Upper lobe of left lung (tissue), 6 donors: ENCODE measurements around the gene HSPB6. TPM values are rescaled to one million over a fixed set of nuclear protein-coding genes. Genes with fewer than 3 reads are reported as not detected.

ENCODE experiments used
- ATAC-seq, 2 donors: fragments of 200-7000 bp; cut with Tn5 transposase; one replicate each; pipeline ENCODE4 v1.9.1; 2022; ENCODE audit warnings: mild to moderate bottlenecking in 2 of 2, moderate library complexity in 2 of 2; ENCODE audit not compliant: low FRiP score in 2 of 2
- DNase-seq, 2 donors: peaks; one replicate each; pipeline ENCODE4 v3.0.0-alpha.2; 2019 to 2020
- H3K27ac ChIP-seq, 4 donors: fragments of 200-600 bp; sonication (generic); one replicate each; pipeline ENCODE4 v1.5.1; 2016 to 2019
- H3K27me3 ChIP-seq, 4 donors: fragments of 200-600 bp; sonication (generic); one replicate each; pipeline ENCODE4 v1.5.1; 2017 to 2019
- H3K36me3 ChIP-seq, 4 donors: fragments of 200-600 bp; sonication (generic); one replicate each; pipeline ENCODE4 v1.5.1; 2016 to 2019
- H3K4me1 ChIP-seq, 4 donors: fragments of 200-600 bp; sonication (generic); one replicate each; pipeline ENCODE4 v1.5.1; 2018 to 2019
- H3K4me3 ChIP-seq, 4 donors: fragments of 200-600 bp; sonication (generic); one replicate each; pipeline ENCODE4 v1.5.1; 2017 to 2019; ENCODE audit warnings: mild to moderate bottlenecking in 2 of 4, moderate library complexity in 1 of 4
- H3K9me3 ChIP-seq, 4 donors: fragments of 200-600 bp; sonication (generic); one replicate each; pipeline ENCODE4 v1.5.1; 2018 to 2019
- EP300 ChIP-seq, 4 donors: sonication (generic); formaldehyde crosslinking; IDR thresholded peaks; one replicate each; pipeline ENCODE4 v1.5.1; 2017; ENCODE audit warnings: antibody characterized with exemption in 4 of 4, control low read depth in 2 of 4
- POLR2A ChIP-seq, 4 donors: fragments of 450-650 bp; IDR thresholded peaks; one replicate each; pipeline ENCODE4 v1.5.1; 2016 to 2017; ENCODE audit warnings: antibody characterized with exemption in 4 of 4, mild to moderate bottlenecking in 2 of 4
- POLR2AphosphoS5 ChIP-seq, 2 donors: sonication (generic); formaldehyde crosslinking; IDR thresholded peaks; one replicate each; pipeline ENCODE4 v1.5.1; 2017; ENCODE audit warnings: antibody characterized with exemption in 2 of 2
- WGBS, 2 donors: methylation state at CpG; one replicate each; pipeline ENCODE4 v1.1.5; 2017 to 2018; 5-methylcytosine and 5-hydroxymethylcytosine counted together
- total RNA-seq, 6 donors: library from RNA; depleted of rRNA in 4 of 6; stranded (reverse); fragments of >200 nt in 4 of 6; gene quantifications; one replicate each; pipeline versions ENCODE4 v1.1.0 to v1.2.1, GENCODE V29; 2016 to 2021
- TF ChIP-seq, protein P1 (sequence below), 6 experiments: fragments of 450-650 bp in 4 of 6; fragments of 200-600 bp in 2 of 6; sonication (generic) in 2 of 6; IDR thresholded peaks; one replicate each; pipeline ENCODE4 v1.5.1; 2016 to 2019; ENCODE audit warnings: antibody characterized with exemption in 6 of 6
- donor health status: DM: no; HTN: no; CAD: no; lungs with moderate emphysema.
- donor health status: DM: no; HTN: yes; CAD: no; lungs with severe emphysema.

The HSPB6 gene
- total RNA-seq, 6 donors from 2014 or later, result 4.2 to 46.2 (median 18.4) TPM

- no peak for TF ChIP-seq POLR2A (IDR thresholded peaks at IDR 0.05)
- TF ChIP-seq, protein P1, sequence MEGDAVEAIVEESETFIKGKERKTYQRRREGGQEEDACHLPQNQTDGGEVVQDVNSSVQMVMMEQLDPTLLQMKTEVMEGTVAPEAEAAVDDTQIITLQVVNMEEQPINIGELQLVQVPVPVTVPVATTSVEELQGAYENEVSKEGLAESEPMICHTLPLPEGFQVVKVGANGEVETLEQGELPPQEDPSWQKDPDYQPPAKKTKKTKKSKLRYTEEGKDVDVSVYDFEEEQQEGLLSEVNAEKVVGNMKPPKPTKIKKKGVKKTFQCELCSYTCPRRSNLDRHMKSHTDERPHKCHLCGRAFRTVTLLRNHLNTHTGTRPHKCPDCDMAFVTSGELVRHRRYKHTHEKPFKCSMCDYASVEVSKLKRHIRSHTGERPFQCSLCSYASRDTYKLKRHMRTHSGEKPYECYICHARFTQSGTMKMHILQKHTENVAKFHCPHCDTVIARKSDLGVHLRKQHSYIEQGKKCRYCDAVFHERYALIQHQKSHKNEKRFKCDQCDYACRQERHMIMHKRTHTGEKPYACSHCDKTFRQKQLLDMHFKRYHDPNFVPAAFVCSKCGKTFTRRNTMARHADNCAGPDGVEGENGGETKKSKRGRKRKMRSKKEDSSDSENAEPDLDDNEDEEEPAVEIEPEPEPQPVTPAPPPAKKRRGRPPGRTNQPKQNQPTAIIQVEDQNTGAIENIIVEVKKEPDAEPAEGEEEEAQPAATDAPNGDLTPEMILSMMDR (IDR thresholded peaks at IDR 0.05), result no peak
- TF ChIP-seq EP300 (IDR thresholded peaks at IDR 0.05), result no peak
- no peak for TF ChIP-seq POLR2AphosphoS5 (IDR thresholded peaks at IDR 0.05)
- H3K27me3 ChIP-seq, result no peaks in the 10 kb centered on the region
- WGBS, 2 donors, result 89 to 90% methylated on average over 17 to 18 of the region's 45 CpGs
- ATAC-seq (no peak), DNase-seq (peak in 1 of 2 donors; percentile 75)
- H3K4me3 ChIP-seq, result no peak overlapping the region
- H3K9me3 ChIP-seq, result no peaks in the 10 kb centered on the region
- H3K36me3 ChIP-seq, result peaks cover 0 to 40% (median 23%) of the 10 kb centered on the region in 4 donors
- H3K27ac ChIP-seq, result no peak overlapping the region
- H3K4me1 ChIP-seq, result no peaks in the 10 kb centered on the region
Observed at GRCh38 chr19:35784503-35785338, 27.9 kb upstream of the HSPB6 start.

DNA sequence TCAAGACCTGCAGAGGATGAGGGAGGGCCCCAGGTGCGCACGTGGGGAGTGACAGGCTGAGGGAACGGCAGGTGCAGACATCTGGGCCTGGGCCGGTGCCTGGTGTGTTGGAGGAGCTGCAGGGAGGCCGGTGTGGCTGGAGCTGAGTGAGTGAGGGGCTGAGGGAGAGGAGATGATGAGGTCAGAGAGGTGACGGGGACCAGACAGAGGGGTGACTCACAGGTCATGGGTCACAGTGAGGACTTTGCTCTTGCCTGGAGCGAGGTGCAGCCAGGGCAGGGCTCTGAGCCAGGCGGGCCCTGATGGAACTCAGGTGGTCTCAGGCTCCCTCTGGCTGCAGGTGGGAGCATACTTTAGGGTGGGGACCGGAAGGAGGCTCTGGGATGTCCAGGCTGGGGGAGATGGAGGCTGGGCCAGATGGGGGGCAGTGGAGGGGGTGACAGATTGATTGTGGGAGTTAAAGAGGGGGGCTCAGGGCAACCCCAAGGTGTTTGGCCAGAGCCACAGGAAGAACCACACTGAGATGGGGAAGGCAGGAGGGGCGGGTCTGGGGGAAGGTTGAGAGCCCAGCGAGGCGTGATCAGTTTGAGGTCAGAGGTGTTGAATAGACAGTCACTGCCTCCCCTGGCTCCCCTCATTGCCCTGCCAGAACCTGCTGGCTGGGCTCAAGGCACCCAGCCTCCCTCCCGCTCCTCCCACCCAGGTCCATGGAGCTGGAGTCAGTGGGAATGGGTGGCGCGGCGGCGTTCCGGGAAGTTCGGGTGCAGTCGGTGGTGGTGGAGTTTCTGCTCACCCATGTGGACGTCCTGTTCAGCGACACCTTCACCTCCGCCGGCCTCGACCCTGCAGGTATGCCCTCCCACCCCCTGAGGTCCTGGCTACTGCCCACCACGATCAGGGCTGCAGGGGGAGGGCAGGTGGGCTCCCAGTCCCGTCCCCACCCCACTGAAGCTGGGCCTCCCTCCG is 26.9 kb upstream of the HSPB6 start:
- Histone ChIP-seq H3K27me3 (no peaks in the 10 kb centered on the region), H3K36me3 (peaks cover 0 to 44% (median 23%) of the 10 kb centered on the region in 4 donors), H3K4me1 (no peaks in the 10 kb centered on the region), H3K4me3 (no peak overlapping the region), H3K9me3 (no peaks in the 10 kb centered on the region), H3K27ac (no peak overlapping the region)
- DNase-seq, result peak in 1 of 2 donors; percentile 76
- TF ChIP-seq POLR2A (IDR thresholded peaks at IDR 0.05), result no peak
- TF ChIP-seq, protein P1 (IDR thresholded peaks at IDR 0.05), result no peak
- no peak for TF ChIP-seq EP300 (IDR thresholded peaks at IDR 0.05)
- TF ChIP-seq POLR2AphosphoS5 (IDR thresholded peaks at IDR 0.05), result no peak
- ATAC-seq, result no peak
- 88 to 89% methylated on average over 22 to 26 of the region's 28 CpGs for WGBS, 2 donors

DNA sequence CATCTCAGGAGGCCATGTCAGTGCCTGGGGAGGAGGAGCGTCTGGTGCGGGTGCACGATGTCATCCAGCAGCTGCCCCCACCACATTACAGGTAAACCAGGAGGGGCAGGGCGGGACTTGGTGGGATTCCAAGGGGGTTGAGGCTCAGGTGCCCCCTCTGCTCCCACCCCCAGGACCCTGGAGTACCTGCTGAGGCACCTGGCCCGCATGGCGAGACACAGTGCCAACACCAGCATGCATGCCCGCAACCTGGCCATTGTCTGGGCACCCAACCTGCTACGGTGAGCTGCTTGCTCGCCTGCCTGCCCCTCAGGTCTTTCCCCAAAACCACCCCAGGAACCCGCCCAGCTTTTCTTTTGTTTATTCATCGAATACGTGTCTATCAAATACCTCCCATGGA is 25.8 kb upstream of the HSPB6 start:
- H3K27ac ChIP-seq, result no peak overlapping the region
- TF ChIP-seq POLR2A (IDR thresholded peaks at IDR 0.05) (no peak), EP300 (IDR thresholded peaks at IDR 0.05) (no peak), POLR2AphosphoS5 (IDR thresholded peaks at IDR 0.05) (no peak)
- TF ChIP-seq, protein P1 (IDR thresholded peaks at IDR 0.05), result no peak
- H3K27me3 ChIP-seq, result no peaks in the 10 kb centered on the region
- no peak overlapping the region for H3K4me3 ChIP-seq
- ATAC-seq (no peak), DNase-seq (peak in 1 of 2 donors; percentile 57)
- 90 to 96% methylated on average over 8 to 12 of the region's 12 CpGs for WGBS, 2 donors
- peaks cover 0 to 46% (median 26%) of the 10 kb centered on the region in 4 donors for H3K36me3 ChIP-seq
- H3K4me1 ChIP-seq, result no peaks in the 10 kb centered on the region
- H3K9me3 ChIP-seq, result no peaks in the 10 kb centered on the region

DNA sequence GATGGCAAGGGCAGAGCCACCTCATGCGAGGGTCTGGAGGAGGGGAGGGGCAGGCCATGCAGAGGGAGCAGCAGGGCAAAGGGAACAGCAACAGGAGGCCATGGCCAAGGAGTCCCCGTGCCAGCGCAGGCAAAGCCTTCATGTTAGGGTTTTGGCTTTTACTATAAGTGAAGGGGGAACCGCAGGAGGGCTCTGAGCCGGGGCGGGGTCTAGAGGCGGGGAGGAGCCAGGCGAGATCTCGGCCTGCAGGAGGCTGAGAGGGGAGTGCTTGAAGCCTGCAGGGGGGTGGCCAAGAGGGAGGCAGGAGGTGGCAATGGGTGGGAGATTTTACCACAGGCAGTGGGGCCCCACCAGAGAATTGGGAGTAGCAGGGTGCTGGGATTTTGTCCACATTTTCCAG is 24.8 kb upstream of the HSPB6 start:
- Histone ChIP-seq H3K4me1 (peaks cover 0 to 2% (median under 1%) of the 10 kb centered on the region in 4 donors), H3K36me3 (peaks cover 0 to 46% (median 26%) of the 10 kb centered on the region in 4 donors), H3K9me3 (no peaks in the 10 kb centered on the region), H3K27ac (no peak overlapping the region), H3K4me3 (no peak overlapping the region), H3K27me3 (no peaks in the 10 kb centered on the region)
- TF ChIP-seq, protein P1 (IDR thresholded peaks at IDR 0.05), result no peak
- no peak for TF ChIP-seq POLR2A (IDR thresholded peaks at IDR 0.05)
- TF ChIP-seq POLR2AphosphoS5 (IDR thresholded peaks at IDR 0.05), result no peak
- no peak for TF ChIP-seq EP300 (IDR thresholded peaks at IDR 0.05)
- 87% methylated on average over 9 of the region's 9 CpGs for WGBS, 2 donors
- ATAC-seq (no peak), DNase-seq (peak in 1 of 2 donors; percentile 50)
